A549 (cell line): ENCODE data around the gene NDNF. TPM values are rescaled to one million over a fixed set of nuclear protein-coding genes. Genes with fewer than 3 reads are reported as not detected.

Source experiments
- ATAC-seq, 2 experiments: fragments of 200-7000 bp in 1 of 2; fragments of >200 bp in 1 of 2; cut with Nextera tagmentation in 1 of 2; cut with Tn5 transposase in 1 of 2; 3 replicates each; pipeline versions ENCODE4 v1.8.0 to v1.9.1; 2018 to 2020; ENCODE audit warnings: mild to moderate bottlenecking in 1 of 2, moderate library complexity in 1 of 2
- CTCF ChIA-PET: fragments of 300-600 bp; sonication (Branson Sonifier 250); formaldehyde crosslinking; extraction: SDS; loops from one replicate; lab custom pipeline; 2021; ENCODE audit warnings: antibody characterized with exemption, inconsistent platforms; lab: Yijun Ruan, JAX
- POLR2A ChIA-PET: fragments of 350-600 bp; formaldehyde crosslinking; extraction: SDS; loops from one replicate; lab custom pipeline; 2021; ENCODE audit warnings: antibody characterized with exemption, inconsistent platforms; lab: Yijun Ruan, JAX
- DNase-seq, 2 experiments: peaks; one replicate each; pipeline versions ENCODE4 v3.0.0 to v3.0.0-alpha.2; 2011 to 2016; ENCODE audit warnings: low read depth in 1 of 2, low spot score in 1 of 2
- FAIRE-seq: peaks from 2 replicates; lab custom pipeline; 2011; peaks lifted over from hg19 to GRCh38; lab: Jason Lieb, UNC
- H3K27ac ChIP-seq, 2 experiments: fragments of >200 bp; sonication (Bioruptor Twin); formaldehyde crosslinking; 3 replicates each; pipeline ENCODE4 v1.5.1; 2016 to 2017
- H3K4me1 ChIP-seq: fragments of >200 bp; sonication (Bioruptor Twin); formaldehyde crosslinking; 3 replicates; pipeline ENCODE4 v1.6.1; 2016
- H3K4me2 ChIP-seq: fragments of >200 bp; sonication (Bioruptor Twin); formaldehyde crosslinking; 3 replicates; pipeline ENCODE4 v1.6.1; 2016
- H3K4me3 ChIP-seq: fragments of >200 bp; sonication (Bioruptor Twin); formaldehyde crosslinking; 3 replicates; pipeline ENCODE4 v1.5.1; 2016
- H3K9me3 ChIP-seq: fragments of >200 bp; sonication (Bioruptor Twin); formaldehyde crosslinking; 3 replicates; pipeline ENCODE4 v1.6.1; 2016
- BHLHE40 ChIP-seq: IDR thresholded peaks from 2 replicates; pipeline ENCODE4 v1.6.1; 2012; ENCODE audit warnings: low read depth, low read length, inconsistent platforms
- CBX8 ChIP-seq: fragments of 200-600 bp; sonication (generic); IDR thresholded peaks from 2 replicates; pipeline ENCODE4 v1.6.1; 2016
- EHF ChIP-seq: fragments of 250-450 bp; sonication (Bioruptor Pico); IDR thresholded peaks from 2 replicates; pipeline ENCODE4 v1.5.0; 2020; ENCODE audit warnings: mild to moderate bottlenecking
- EHMT2 ChIP-seq: fragments of 200-600 bp; sonication (generic); IDR thresholded peaks from 2 replicates; pipeline ENCODE4 v1.6.1; 2016; ENCODE audit warnings: antibody characterized with exemption, low read depth, mild to moderate bottlenecking, moderate library complexity
- EP300 ChIP-seq, 2 experiments: fragments of >200 bp; sonication (Bioruptor Twin); formaldehyde crosslinking; IDR thresholded peaks; 2 replicates in 1 of 2; 3 replicates in 1 of 2; pipeline ENCODE4 v1.6.1; 2016 to 2017
- ESRRA ChIP-seq: fragments of 150-350 bp; IDR thresholded peaks from 2 replicates; pipeline ENCODE4 v1.6.1; 2014; ENCODE audit warnings: mild to moderate bottlenecking, low read length, borderline replicate concordance
- HEYL ChIP-seq: fragments of 250-450 bp; sonication (Bioruptor Pico); IDR thresholded peaks from 2 replicates; pipeline ENCODE4 v1.8.0; 2021; ENCODE audit warnings: mild to moderate bottlenecking, moderate library complexity
- HOXB5 ChIP-seq: fragments of 250-450 bp; sonication (Bioruptor Pico); IDR thresholded peaks from 2 replicates; pipeline ENCODE4 v1.5.0; 2020; ENCODE audit warnings: mild to moderate bottlenecking, moderate library complexity
- JUNB ChIP-seq: fragments of >200 bp; sonication (Bioruptor Twin); formaldehyde crosslinking; IDR thresholded peaks from 2 replicates; pipeline ENCODE4 v1.6.1; 2016
- MAFK ChIP-seq: fragments of 450-650 bp; IDR thresholded peaks from 2 replicates; pipeline ENCODE4 v1.6.1; 2014; ENCODE audit not compliant: partially characterized antibody
- MAZ ChIP-seq: fragments of 150-350 bp; IDR thresholded peaks from 2 replicates; pipeline ENCODE4 v1.6.1; 2014; ENCODE audit warnings: antibody characterized with exemption, low read depth, low read length, borderline replicate concordance
- MYC ChIP-seq: IDR thresholded peaks from 2 replicates; pipeline ENCODE4 v1.6.1; 2012; ENCODE audit warnings: mild to moderate bottlenecking, inconsistent platforms, low read length, improper control_type of control experiment, borderline replicate concordance
- PHF8 ChIP-seq: fragments of 200-600 bp; sonication (generic); IDR thresholded peaks from 2 replicates; pipeline ENCODE4 v1.6.1; 2016; ENCODE audit warnings: low read depth, mild to moderate bottlenecking, antibody characterized with exemption, moderate library complexity, borderline replicate concordance
- RAD21 ChIP-seq, 2 experiments: fragments of >200 bp in 1 of 2; sonication (Bioruptor Twin) in 1 of 2; formaldehyde crosslinking in 1 of 2; IDR thresholded peaks in 1 of 2; conservative IDR thresholded peaks in 1 of 2; 2 replicates in 1 of 2; 3 replicates in 1 of 2; pipeline ENCODE4 v1.6.1; 2012 to 2018; ENCODE audit warnings: inconsistent platforms in 1 of 2
- RCOR1 ChIP-seq: fragments of 150-350 bp; IDR thresholded peaks from 2 replicates; pipeline ENCODE4 v1.6.1; 2014; ENCODE audit warnings: antibody characterized with exemption, low read length, low read depth
- SMC3 ChIP-seq: fragments of >200 bp; sonication (Bioruptor Twin); formaldehyde crosslinking; IDR thresholded peaks from 3 replicates; pipeline ENCODE4 v1.6.1; 2018; ENCODE audit warnings: inconsistent platforms
- SREBF2 ChIP-seq: fragments of 450-650 bp; IDR thresholded peaks from 2 replicates; pipeline ENCODE4 v1.6.1; 2014; ENCODE audit warnings: mild to moderate bottlenecking, moderate library complexity
- WGBS: methylation state at CpG from one replicate; pipeline ENCODE4 v1.1.6; 2017; ENCODE audit errors: missing lambda C conversion rate; 5-methylcytosine and 5-hydroxymethylcytosine counted together
- polyA plus RNA-seq, 4 experiments: library from polyadenylated mRNA; depleted of rRNA in 3 of 4; stranded (reverse); fragments of >200 nt; fragmentation: RNase III in 1 of 4; extraction: RNeasy Plus Mini Kit Qiagen cat#74134 plus additional on column Dnase treatment in 1 of 4; gene quantifications; 2 replicates in 3 of 4; 3 replicates in 1 of 4; pipeline ENCODE4 v1.2.3, GENCODE V29; 2011 to 2017
- TF ChIP-seq, protein P1 (sequence below): fragments of >200 bp; sonication (Bioruptor Twin); formaldehyde crosslinking; IDR thresholded peaks from 3 replicates; pipeline ENCODE4 v1.5.1; 2016
- TF ChIP-seq, protein P2 (sequence below): fragments of 250-450 bp; sonication (Bioruptor Pico); IDR thresholded peaks from 2 replicates; pipeline ENCODE4 v1.5.0; 2021; ENCODE audit warnings: mild to moderate bottlenecking, moderate library complexity, borderline replicate concordance
- TF ChIP-seq, protein P3 (sequence below): fragments of >200 bp; sonication (Bioruptor Twin); formaldehyde crosslinking; IDR thresholded peaks from 3 replicates; pipeline ENCODE4 v1.6.1; 2016
- TF ChIP-seq, protein P4 (sequence below): IDR thresholded peaks from 2 replicates; pipeline ENCODE4 v1.6.1; 2012
- TF ChIP-seq, protein P5 (sequence below): IDR thresholded peaks from 2 replicates; pipeline ENCODE4 v1.6.1; 2012

The NDNF gene
- polyA plus RNA-seq, 2 of the 4 experiments (the other 2 are of a cell fraction) = not detected

DNA sequence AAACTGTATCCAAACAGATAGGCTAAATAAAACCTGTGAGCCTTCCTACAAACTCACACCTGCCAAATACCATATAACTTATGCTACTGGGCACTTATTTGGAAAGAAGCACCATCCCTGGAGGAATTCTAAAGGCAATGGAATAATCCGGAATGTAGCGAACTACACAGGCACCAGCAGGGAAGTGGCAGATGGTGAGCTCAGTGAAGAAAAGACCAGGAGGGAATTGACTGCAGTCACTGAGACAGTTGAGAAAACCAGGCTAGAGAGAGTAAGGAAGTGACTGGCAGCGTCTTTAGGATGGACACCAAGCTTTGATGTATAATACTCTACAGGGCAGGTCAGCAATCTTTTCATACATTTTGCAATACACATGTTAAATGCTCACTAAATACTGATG lies 16.3 kb downstream of the NDNF start:
- CTCF ChIA-PET = no interaction called here
- WGBS = 67% methylated on average over 3 of the region's 3 CpGs

DNA sequence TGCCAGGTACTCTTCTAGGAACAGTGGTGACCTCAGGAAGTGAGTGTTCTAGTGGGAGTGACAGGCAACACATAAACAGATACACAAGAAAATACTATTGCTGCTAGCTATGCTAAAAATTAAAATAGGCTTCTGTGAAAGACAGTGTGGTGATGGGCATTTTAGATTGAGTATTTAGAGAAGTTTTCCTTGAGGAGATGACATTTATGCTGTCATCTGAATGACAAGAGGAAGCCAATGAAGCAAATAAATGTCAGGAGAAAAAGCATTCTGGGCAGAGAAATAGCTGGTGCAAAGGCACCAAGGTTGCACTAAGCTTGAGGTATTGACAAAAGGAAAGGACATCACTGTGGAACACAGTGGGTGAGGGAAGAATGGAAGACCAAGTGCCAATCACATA lies 18.0 kb downstream of the NDNF start:
- H3K4me1 ChIP-seq = no peaks in the 10 kb centered on the region
- H3K27ac ChIP-seq = no peak overlapping the region
- ChIA-PET POLR2A (no interaction called here), CTCF (no interaction called here)
- TF ChIP-seq, protein P1, sequence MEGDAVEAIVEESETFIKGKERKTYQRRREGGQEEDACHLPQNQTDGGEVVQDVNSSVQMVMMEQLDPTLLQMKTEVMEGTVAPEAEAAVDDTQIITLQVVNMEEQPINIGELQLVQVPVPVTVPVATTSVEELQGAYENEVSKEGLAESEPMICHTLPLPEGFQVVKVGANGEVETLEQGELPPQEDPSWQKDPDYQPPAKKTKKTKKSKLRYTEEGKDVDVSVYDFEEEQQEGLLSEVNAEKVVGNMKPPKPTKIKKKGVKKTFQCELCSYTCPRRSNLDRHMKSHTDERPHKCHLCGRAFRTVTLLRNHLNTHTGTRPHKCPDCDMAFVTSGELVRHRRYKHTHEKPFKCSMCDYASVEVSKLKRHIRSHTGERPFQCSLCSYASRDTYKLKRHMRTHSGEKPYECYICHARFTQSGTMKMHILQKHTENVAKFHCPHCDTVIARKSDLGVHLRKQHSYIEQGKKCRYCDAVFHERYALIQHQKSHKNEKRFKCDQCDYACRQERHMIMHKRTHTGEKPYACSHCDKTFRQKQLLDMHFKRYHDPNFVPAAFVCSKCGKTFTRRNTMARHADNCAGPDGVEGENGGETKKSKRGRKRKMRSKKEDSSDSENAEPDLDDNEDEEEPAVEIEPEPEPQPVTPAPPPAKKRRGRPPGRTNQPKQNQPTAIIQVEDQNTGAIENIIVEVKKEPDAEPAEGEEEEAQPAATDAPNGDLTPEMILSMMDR = no peak
- TF ChIP-seq RAD21 (conservative IDR thresholded peaks at IDR 0.05 in 1 of 2, IDR thresholded peaks at IDR 0.05 in 1 of 2) (no peak), SREBF2 (no peak), EP300 (IDR thresholded peaks at IDR 0.05) (no peak), EHMT2 (no peak), HOXB5 (no peak), MAZ (no peak), SMC3 (no peak), HEYL (CRISPR knock-in tag) (no peak), BHLHE40 (no peak), EHF (CRISPR knock-in tag) (no peak), ESRRA (no peak)
- TF ChIP-seq, protein P2, sequence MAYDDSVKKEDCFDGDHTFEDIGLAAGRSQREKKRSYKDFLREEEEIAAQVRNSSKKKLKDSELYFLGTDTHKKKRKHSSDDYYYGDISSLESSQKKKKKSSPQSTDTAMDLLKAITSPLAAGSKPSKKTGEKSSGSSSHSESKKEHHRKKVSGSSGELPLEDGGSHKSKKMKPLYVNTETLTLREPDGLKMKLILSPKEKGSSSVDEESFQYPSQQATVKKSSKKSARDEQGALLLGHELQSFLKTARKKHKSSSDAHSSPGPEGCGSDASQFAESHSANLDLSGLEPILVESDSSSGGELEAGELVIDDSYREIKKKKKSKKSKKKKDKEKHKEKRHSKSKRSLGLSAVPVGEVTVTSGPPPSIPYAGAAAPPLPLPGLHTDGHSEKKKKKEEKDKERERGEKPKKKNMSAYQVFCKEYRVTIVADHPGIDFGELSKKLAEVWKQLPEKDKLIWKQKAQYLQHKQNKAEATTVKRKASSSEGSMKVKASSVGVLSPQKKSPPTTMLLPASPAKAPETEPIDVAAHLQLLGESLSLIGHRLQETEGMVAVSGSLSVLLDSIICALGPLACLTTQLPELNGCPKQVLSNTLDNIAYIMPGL (CRISPR knock-in tag) = no peak
- TF ChIP-seq, protein P3, sequence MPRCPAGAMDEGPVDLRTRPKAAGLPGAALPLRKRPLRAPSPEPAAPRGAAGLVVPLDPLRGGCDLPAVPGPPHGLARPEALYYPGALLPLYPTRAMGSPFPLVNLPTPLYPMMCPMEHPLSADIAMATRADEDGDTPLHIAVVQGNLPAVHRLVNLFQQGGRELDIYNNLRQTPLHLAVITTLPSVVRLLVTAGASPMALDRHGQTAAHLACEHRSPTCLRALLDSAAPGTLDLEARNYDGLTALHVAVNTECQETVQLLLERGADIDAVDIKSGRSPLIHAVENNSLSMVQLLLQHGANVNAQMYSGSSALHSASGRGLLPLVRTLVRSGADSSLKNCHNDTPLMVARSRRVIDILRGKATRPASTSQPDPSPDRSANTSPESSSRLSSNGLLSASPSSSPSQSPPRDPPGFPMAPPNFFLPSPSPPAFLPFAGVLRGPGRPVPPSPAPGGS = no peak
- no peaks in the 10 kb centered on the region for H3K9me3 ChIP-seq
- ATAC-seq (no peak), FAIRE-seq (no peak), DNase-seq (no peak)
- H3K4me3 ChIP-seq = no peak overlapping the region
- H3K4me2 ChIP-seq = no peak overlapping the region

More for the DNA sequence above, 16.3 kb downstream of the NDNF start:
- H3K27ac ChIP-seq = no peak overlapping the region
- no peak overlapping the region for H3K4me3 ChIP-seq
- DNase-seq (no peak), ATAC-seq (no peak), FAIRE-seq (no peak)
- POLR2A ChIA-PET = no interaction called here
- TF ChIP-seq CBX8 = no peak
- no peak for TF ChIP-seq RAD21 (conservative IDR thresholded peaks at IDR 0.05 in 1 of 2, IDR thresholded peaks at IDR 0.05 in 1 of 2)
- TF ChIP-seq HOXB5 = no peak
- TF ChIP-seq RCOR1 = no peak
- no peak for TF ChIP-seq JUNB
- TF ChIP-seq, protein P4, sequence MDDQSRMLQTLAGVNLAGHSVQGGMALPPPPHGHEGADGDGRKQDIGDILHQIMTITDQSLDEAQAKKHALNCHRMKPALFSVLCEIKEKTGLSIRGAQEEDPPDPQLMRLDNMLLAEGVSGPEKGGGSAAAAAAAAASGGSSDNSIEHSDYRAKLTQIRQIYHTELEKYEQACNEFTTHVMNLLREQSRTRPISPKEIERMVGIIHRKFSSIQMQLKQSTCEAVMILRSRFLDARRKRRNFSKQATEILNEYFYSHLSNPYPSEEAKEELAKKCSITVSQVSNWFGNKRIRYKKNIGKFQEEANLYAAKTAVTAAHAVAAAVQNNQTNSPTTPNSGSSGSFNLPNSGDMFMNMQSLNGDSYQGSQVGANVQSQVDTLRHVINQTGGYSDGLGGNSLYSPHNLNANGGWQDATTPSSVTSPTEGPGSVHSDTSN = no peak
- no peaks in the 10 kb centered on the region for H3K4me1 ChIP-seq
- no peak overlapping the region for H3K4me2 ChIP-seq
- H3K9me3 ChIP-seq = no peaks in the 10 kb centered on the region

DNA sequence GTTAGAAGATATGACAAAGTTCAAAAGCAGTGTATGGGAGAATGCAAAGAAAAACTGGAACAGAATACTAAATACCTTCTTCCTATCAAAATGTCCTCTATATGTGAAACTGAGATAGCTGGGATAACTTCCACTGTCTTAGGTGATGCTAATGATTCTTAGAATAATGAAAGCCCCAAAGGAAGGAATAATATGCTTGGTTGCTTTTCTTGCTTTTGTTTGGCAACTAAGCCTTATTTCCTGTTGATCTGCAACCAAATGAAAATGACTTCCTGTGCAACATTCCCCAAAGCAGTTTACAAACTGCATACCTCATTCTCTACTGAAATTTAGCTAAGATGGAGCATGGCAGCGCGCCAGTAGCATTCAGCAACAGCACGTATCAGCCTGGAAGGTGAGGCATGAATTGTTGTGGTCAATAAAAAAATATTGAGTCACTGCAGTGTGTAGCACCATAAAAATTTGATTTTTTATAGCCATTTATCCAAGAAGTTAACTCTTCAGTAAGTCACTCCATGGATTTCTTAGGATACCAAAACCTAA lies 18.7 kb downstream of the NDNF start:
- 8% methylated on average over 3 of the region's 3 CpGs for WGBS
- POLR2A ChIA-PET = no interaction called here
- ATAC-seq (no peak), FAIRE-seq (no peak)
- CTCF ChIA-PET = no interaction called here
- no peaks in the 10 kb centered on the region for H3K9me3 ChIP-seq
- H3K4me3 ChIP-seq = no peak overlapping the region
- no peak for TF ChIP-seq CBX8
- TF ChIP-seq SMC3 = no peak
- TF ChIP-seq, protein P5, sequence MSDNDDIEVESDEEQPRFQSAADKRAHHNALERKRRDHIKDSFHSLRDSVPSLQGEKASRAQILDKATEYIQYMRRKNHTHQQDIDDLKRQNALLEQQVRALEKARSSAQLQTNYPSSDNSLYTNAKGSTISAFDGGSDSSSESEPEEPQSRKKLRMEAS = no peak
- no peak for TF ChIP-seq MYC
- no peak for TF ChIP-seq PHF8
- no peak for TF ChIP-seq RCOR1
- no peak for TF ChIP-seq MAZ
- no peak for TF ChIP-seq MAFK
- TF ChIP-seq, all 56 proteins: peak for 0
- DNase-seq = no peak
- H3K27ac ChIP-seq = no peak overlapping the region
- H3K4me2 ChIP-seq = no peak overlapping the region
- no peaks in the 10 kb centered on the region for H3K4me1 ChIP-seq
